ENCODE results near the gene ERMARD.

ERMARD gene

GRCh38 chr6:169827290-169827717 is 75.9 kb downstream of the ERMARD start:
- Mint-ChIP-seq H3K27me3 (peaks cover 79% of the 10 kb centered on the region), H3K36me3 (ENCODE audit: low read depth) (no peaks in the 10 kb centered on the region), H3K4me3 (no peak overlapping the region), H3K9me3 (no peaks in the 10 kb centered on the region), H3K27ac (no peak overlapping the region), H3K4me1 (ENCODE audit: low read depth) (peaks cover 3% of the 10 kb centered on the region)
- no peak for DNase-seq

GRCh38 chr6:169828176-169828575 is 76.8 kb downstream of the ERMARD start:
- H3K4me3 Mint-ChIP-seq = no peak overlapping the region
- H3K27me3 Mint-ChIP-seq = peaks cover 77% of the 10 kb centered on the region
- no peak overlapping the region for H3K27ac Mint-ChIP-seq

GRCh38 chr6:169829786-169830185 is 78.4 kb downstream of the ERMARD start:
- Mint-ChIP-seq H3K27me3 (peaks cover 75% of the 10 kb centered on the region), H3K36me3 (ENCODE audit: low read depth) (no peaks in the 10 kb centered on the region), H3K4me3 (no peak overlapping the region), H3K9me3 (no peaks in the 10 kb centered on the region), H3K4me1 (ENCODE audit: low read depth) (peaks cover 3% of the 10 kb centered on the region), H3K27ac (no peak overlapping the region)
- no peak for DNase-seq

More at GRCh38 chr6:169828176-169828575, 76.8 kb downstream of the ERMARD start:
- no peaks in the 10 kb centered on the region for H3K36me3 Mint-ChIP-seq (ENCODE audit: low read depth)
- no peaks in the 10 kb centered on the region for H3K9me3 Mint-ChIP-seq
- peaks cover 3% of the 10 kb centered on the region for H3K4me1 Mint-ChIP-seq (ENCODE audit: low read depth)
- no peak for DNase-seq

GRCh38 chr6:169830876-169831275 is 79.5 kb downstream of the ERMARD start:
- Mint-ChIP-seq H3K36me3 (ENCODE audit: low read depth) (no peaks in the 10 kb centered on the region), H3K4me3 (no peak overlapping the region), H3K9me3 (no peaks in the 10 kb centered on the region), H3K27ac (no peak overlapping the region), H3K4me1 (ENCODE audit: low read depth) (peaks cover 3% of the 10 kb centered on the region), H3K27me3 (peaks cover 76% of the 10 kb centered on the region)
- no peak for DNase-seq
